GM20431 (cell line): ENCODE data around the gene PHACTR1.
"Not testable (repeated sequence)": the region's sequence is repeated elsewhere in the genome, so short reads cannot be mapped to it uniquely, and the experiment has no call there.

Source experiments
- in situ Hi-C: fragments of 300-500 bp; cut with MseI, MboI; formaldehyde crosslinking; loops from one replicate; pipeline ENCODE4 v1.15.0; 2020; ENCODE audit warnings: low sequenced_read_pairs; ENCODE audit not compliant: unreplicated experiment

Gene PHACTR1

GRCh38 chr6:12939314-12939713, 222.7 kb downstream of the PHACTR1 start:
- in situ Hi-C loops: no loop called here

DNA sequence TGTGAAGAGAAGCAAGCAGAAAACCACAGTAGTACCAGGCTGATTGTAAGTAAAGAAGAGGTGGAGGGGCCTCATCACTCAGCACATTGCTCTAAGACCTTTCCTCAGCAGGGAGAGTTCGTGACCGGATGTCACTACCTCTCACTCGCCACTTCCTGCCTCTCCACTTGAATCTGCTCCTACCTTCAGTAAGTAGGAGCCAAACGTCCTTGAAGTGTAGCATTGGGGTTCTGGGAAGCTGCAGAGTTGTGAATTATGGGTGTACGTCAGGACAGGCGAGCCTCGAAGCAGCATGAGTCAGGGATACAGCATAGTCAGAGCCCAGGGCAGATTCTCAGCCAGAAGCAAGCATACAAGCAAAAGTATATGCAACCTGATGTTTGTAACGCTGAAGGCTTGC, 224.9 kb downstream of the PHACTR1 start:
- in situ Hi-C loops: no loop called here

DNA sequence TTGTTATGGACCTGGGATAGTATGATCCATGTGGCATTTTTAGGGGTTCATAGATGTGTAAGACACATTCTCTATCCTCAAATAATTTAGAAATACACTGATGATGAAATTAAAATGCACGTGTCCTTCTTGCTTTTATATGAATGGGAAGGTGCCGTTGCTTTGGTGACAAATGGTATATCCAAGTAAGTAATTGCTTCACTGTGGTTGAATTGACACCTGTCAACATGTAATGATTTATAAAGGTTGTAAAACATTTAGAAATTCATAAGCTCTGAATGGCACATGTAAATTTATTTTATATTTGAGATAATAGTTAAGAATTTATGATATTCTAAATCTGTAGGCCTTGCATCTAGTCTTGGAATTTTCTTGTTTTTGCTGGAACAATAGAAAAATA, 227.0 kb downstream of the PHACTR1 start:
- in situ Hi-C loops: no loop called here

DNA sequence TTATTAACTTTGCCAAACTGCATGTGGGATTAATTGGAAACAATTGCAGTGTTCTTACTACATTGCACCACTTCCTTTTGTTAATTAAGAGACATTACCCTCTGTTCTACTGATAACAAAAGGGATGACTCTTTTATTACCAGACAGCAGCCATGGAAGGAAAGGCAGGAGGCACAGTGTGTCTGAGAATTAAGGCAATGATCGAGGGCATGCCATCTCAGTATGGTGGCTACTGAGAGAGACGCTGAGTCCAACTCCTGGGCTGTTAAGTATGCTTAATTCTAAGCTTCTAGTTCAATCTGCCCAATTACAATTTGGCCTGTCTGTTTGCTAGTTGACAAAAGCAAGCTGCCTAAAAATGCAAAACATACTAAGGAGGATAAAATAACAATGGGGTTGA, 227.4 kb downstream of the PHACTR1 start:
- in situ Hi-C loops: no loop called here

DNA sequence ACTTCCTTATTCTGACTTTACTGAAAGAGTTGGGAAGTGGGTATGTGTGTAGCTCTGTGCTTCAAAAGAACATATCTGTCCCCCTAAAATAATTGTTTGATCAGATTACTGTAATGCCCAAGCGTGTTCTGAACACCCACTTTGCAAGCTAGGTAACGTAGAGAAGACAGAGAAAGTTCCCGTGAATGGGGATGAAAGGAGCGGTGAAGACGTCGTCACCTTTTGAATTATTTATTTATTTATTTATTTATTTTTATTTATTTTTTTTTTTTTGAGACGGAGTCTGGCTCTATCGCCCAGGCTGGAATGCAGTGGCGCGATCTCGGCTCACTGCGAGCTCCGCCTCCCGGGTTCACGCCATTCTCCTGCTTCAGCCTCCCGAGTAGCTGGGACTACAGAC, 228.0 kb downstream of the PHACTR1 start:
- in situ Hi-C loops: not testable (repeated sequence)

- in situ Hi-C loops: no loop called here
Observed at GRCh38 chr6:12947151-12947871, 230.7 kb downstream of the PHACTR1 start.

GRCh38 chr6:12947967-12948366, 231.4 kb downstream of the PHACTR1 start:
- in situ Hi-C loops: no loop called here

- in situ Hi-C loops: no loop called here
Observed at GRCh38 chr6:12950976-12951375, 234.4 kb downstream of the PHACTR1 start.

DNA sequence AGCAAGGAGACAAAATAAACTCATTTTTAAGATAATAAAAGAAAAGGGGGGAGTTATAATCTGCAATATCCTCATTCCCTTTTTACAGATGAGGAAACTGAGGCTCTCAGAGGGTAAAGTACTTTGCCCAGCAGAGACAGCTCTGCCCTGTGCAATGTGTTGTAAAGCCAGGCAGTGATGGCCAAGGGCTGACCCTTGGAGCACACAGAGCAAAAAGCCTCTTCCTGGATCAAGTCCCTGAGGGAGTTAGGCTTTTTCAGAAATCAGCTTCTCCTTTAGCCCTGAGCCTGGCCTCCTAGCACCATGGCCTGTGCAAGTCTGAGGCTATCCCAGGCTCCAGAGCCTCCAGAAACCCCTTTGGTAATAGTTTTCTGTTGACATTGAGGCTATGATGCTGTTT, 234.8 kb downstream of the PHACTR1 start:
- in situ Hi-C loops: no loop called here

DNA sequence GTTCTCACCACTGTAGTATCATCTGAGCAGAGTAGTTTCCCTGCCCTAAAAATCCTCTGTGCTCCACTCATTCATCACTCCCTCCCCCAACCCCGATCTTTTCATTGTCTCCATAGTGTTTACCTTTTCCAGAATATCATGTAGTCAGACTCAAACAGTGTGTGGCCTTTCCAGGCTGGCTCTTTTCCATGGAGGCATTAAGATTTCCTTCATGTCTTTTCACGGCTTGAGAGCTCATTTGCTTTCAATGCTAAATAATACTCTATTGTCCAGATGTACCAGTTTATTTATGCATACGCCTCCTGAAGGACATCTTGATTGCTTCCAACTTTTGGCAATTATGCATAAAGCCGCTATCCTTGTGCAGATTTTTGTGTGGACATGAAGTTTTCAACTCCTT, 235.8 kb downstream of the PHACTR1 start:
- in situ Hi-C loops: no loop called here

DNA sequence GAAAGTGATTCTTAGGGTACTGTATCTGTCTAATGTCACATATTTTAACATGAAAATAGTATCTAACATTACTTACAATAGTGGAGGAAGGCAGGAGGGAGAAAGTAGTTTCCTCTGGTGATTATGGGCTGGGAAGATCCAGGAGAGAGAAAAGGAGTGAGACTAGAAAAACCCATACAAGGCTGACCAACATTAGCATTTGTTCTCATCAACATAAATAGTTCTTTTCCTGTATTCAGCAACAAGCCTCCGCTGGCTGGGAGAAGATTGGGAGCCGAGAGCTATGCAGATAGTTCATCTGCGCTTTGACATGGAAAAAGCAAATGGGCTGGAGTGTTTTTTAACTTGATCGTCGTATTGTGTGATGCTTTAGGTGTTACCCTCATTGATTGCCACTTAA, 239.4 kb downstream of the PHACTR1 start:
- in situ Hi-C loops: no loop called here

GRCh38 chr6:12956991-12957320, 240.4 kb downstream of the PHACTR1 start:
- in situ Hi-C loops: no loop called here

GRCh38 chr6:12957321-12958051, 240.9 kb downstream of the PHACTR1 start:
- in situ Hi-C loops: no loop called here

DNA sequence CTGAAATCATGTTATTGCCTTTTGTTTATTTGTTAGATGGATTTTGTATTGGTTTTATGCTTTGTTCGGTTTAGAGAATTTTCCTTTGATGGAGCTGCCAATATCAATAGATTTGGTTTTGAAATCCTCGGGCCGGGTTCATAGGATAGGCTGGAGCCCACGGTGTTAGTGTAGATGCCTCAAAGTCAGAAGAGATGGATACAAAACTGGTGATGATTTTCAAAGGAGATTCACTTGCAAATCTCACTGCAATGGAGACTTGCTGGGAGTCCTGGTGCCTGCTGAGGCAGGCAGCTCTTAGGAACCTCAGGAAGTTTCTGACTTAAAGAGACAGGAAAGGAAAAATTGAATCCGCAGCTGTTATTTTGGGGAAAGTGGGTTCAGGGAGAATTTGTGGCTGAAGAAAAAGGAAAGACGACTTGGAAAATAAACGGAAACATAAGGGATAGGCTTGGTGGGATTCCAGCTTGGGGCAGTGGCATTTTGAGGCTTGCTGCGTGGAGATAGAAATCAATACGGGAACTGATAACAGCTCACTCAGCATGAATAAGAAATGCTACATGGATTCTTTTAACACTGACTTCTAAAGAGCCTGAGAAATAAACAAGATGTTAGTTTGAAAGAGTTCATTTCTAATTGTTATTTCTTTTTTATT, 241.6 kb downstream of the PHACTR1 start:
- in situ Hi-C loops: no loop called here

DNA sequence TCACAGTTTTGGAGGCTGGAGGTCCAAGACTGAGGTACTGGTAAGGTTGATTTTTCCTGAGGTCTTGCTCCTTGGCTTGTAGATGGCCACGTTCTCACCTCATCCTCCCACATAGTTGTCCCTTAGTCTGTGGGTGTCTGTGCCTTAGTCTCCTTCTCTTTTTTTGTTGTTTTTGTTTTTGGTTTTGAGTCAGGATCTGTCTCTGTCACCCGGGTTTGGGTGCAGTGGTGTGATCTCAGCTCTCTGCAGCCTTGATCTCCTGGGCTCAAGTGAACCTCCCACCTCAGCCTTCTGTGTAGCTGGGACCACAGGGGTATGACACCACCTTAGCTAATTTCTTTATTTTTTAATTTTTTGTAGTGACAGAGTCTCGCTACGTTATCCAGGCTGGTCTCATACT, 245.2 kb downstream of the PHACTR1 start:
- in situ Hi-C loops: no loop called here

DNA sequence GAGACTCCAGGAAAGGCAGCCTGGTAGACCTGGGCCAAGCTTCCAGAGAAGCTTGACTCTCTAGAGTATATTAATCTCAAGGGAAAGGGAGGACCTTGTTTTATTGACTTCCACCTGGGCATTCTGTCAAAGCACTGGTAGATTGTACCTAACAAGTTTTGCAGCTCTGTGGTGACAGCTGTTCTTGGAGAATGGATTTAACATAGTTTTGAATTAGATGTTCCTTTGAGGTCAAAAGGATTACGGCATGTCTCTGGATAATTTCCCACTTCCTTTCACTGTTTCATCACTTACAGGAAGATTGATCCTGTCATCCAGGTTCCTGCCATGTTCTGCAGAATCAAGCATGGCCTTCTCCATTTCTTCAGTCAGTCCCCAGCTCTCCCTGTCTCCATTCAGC, 246.0 kb downstream of the PHACTR1 start:
- in situ Hi-C loops: no loop called here

DNA sequence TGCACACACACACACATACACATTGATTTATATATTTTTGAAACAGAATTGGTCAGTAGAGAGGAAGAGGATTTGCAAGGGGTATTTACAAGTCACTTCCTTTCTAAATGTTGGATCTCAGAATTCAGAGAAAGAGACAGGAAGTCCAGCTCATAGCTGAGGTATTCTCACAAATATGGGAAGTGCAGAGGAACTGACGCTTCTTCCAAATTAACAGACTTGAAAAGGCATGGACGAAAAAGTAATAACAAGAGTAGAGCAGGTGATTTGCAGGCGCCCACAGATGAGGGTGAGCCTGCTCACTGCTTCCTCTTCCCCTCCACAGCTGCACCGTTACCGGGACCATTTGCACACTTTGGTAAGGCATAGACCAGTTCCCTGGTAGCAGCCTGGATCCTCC, 246.4 kb downstream of the PHACTR1 start:
- in situ Hi-C loops: no loop called here

GRCh38 chr6:12963567-12963966, 247.0 kb downstream of the PHACTR1 start:
- in situ Hi-C loops: no loop called here

GRCh38 chr6:12967686-12968085, 251.1 kb downstream of the PHACTR1 start:
- in situ Hi-C loops: no loop called here

DNA sequence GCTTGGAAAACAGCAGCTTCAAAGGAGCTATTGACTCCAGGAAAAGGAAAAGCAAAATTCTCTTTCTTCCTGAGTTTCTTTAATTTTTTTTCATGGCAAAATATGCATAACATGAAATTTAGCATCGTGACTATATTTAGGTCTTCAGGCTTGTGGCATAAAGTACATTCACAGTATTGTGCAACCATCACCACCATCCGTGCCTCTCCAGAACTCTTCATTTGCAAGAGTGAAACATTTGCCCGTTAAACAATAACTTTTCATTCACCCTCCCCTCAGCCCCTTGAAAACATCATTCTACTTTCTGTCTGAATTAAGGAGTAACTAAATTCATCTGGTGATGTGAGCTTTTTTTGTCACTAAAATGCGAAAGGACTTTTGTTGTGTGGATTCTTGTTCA, 251.7 kb downstream of the PHACTR1 start:
- in situ Hi-C loops: no loop called here

DNA sequence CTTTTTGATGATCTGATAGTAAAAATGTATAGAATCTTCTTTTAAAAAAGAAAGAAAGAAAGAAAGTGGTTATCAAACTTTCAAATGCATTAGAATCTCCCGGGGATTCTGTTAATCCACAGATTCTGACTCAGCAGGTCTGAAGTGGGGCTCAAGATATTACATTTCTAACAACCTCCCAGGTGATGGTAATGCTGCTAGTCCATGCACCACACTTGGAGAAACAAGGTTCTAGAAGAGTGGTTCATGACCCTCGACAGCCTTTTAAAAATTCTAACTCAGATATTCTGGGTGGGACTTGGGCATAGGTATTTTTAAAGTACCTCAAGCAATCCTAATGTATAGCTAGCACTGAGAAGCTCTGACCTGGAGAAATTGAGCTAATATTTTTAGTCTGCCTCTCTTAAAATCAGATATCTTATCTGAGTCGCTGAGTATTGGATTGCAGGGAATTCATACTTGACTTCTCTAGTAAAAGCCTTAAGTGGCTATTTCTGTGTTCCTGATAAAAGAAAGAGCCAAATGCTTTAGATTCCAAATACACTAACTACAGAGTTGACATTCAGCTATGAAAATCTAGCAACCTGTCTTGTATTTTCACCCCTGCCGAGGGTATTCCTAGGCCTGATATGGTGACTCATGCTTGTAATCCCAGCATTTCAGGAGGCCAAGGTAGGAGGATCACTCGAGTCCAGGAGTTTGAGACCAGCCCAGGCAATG, 252.4 kb downstream of the PHACTR1 start:
- in situ Hi-C loops: no loop called here
